Right lobe of liver (tissue), 6 donors: ENCODE results near the gene UBN1. TPM values are rescaled to one million over a fixed set of nuclear protein-coding genes. Genes with fewer than 3 reads are reported as not detected.

Source experiments
- ATAC-seq, 4 donors: fragments of 200-7000 bp; cut with Tn5 transposase; one replicate each; pipeline ENCODE4 v1.9.1; 2020; ENCODE audit warnings: mild to moderate bottlenecking in 4 of 4, moderate library complexity in 4 of 4
- DNase-seq, 3 donors: peaks; one replicate each; pipeline ENCODE4 v3.0.0-alpha.2; 2020
- H3K27ac ChIP-seq, 3 donors: fragments of 200-600 bp; one replicate each; pipeline ENCODE4 v1.8.0; 2022
- H3K27me3 ChIP-seq, 2 donors: fragments of 200-600 bp; one replicate each; pipeline ENCODE4 v1.8.0; 2022
- H3K36me3 ChIP-seq, 4 donors: fragments of 200-600 bp; sonication (generic) in 1 of 4; one replicate each; pipeline versions ENCODE4 v1.5.1 to v1.8.0; 2017 to 2022; ENCODE audit warnings: control low read depth in 1 of 4
- H3K4me1 ChIP-seq, 4 donors: fragments of 200-600 bp; sonication (generic) in 1 of 4; one replicate each; pipeline versions ENCODE4 v1.5.1 to v1.8.0; 2017 to 2022; ENCODE audit warnings: control low read depth in 1 of 4
- H3K4me3 ChIP-seq, 3 donors: fragments of 200-600 bp; one replicate each; pipeline ENCODE4 v1.8.0; 2022
- H3K9me3 ChIP-seq, 4 donors: fragments of 200-600 bp; sonication (generic) in 1 of 4; one replicate each; pipeline versions ENCODE4 v1.5.1 to v1.8.0; 2017 to 2022; ENCODE audit warnings: control low read depth in 1 of 4
- CTCF ChIP-seq, 4 donors: fragments of 200-600 bp in 3 of 4; fragments of 450-650 bp in 1 of 4; IDR thresholded peaks; one replicate each; pipeline versions ENCODE4 v1.5.1 to v1.8.0; 2016 to 2022; ENCODE audit warnings: antibody characterized with exemption in 4 of 4, mild to moderate bottlenecking in 2 of 4
- POLR2A ChIP-seq: fragments of 450-650 bp; IDR thresholded peaks from one replicate; pipeline ENCODE4 v1.6.1; 2017; ENCODE audit warnings: antibody characterized with exemption, mild to moderate bottlenecking
- WGBS: methylation state at CpG from one replicate; pipeline ENCODE4 v1.1.6; 2018; ENCODE audit warnings: low coverage, low lambda C conversion rate; ENCODE audit not compliant: insufficient coverage; ENCODE audit errors: missing lambda C conversion rate; 5-methylcytosine and 5-hydroxymethylcytosine counted together
- intact Hi-C, 2 donors: fragments of 100-400 bp; cut with DNase I; formaldehyde crosslinking; loops; one replicate each; pipeline versions ENCODE4 v1.11.2 to v1.14.1; 2022
- total RNA-seq, 6 experiments: library from RNA; depleted of rRNA in 2 of 6; stranded (reverse); fragments of >200 nt in 2 of 6; fragmentation: NEBNext Ultra II Directional in 3 of 6; extraction: Animal tissue kit (Norgen Biotek cat#: 25700) in 3 of 6; gene quantifications; one replicate each; pipeline versions ENCODE4 v1.1.0 to v1.2.4, GENCODE V29; 2016 to 2023
- donor health status: DM: no; HTN: yes; CAD: no.
- donor health status: DM: no; HTN: no; CAD: no.
- donor health status: DM: no; HTN: no; CAD: no.
- donor health status: DM: no; HTN: yes; CAD: no.
- donor health status: DM: no; HTN: yes; CAD: no.

The UBN1 gene
- total RNA-seq, 6 experiments from 2014 or later = 12.0 to 18.6 (median 16.2) TPM

DNA sequence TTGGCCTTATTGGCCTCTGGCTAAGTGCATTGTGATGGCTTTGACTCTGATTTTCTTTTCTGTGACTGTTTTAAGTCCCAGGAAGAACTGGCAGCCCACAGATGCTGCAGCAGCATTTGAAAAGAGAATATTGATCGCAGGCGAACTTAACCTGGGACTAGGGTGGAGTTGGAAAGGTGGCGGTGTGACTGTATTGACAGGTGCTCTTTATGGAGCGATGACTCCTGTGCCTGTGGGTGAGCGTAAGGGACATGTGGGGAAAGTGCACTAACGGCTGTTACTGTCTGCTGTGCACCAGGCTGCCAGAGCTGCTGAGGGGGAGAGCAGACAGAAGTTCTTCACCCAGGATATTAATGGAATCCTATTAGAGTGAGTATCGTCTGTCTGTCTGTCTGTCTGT is 21.3 kb downstream of the UBN1 start:
- Histone ChIP-seq H3K9me3 (no peaks in the 10 kb centered on the region), H3K4me1 (peaks cover 0 to 31% (median 10%) of the 10 kb centered on the region in 4 donors), H3K27ac (no peak overlapping the region), H3K27me3 (no peaks in the 10 kb centered on the region), H3K4me3 (no peak overlapping the region), H3K36me3 (peaks cover 0 to 39% (median 16%) of the 10 kb centered on the region in 4 donors)
- DNase-seq (peak in 1 of 3 donors; percentile 45), ATAC-seq (peak; percentile 39 to 72 (median 56))
- TF ChIP-seq CTCF (IDR thresholded peaks at IDR 0.05) (no peak), POLR2A (no peak)
- 49% methylated on average over 7 of the region's 7 CpGs for WGBS
- intact Hi-C loops = no loop called here

GRCh38 chr16:4869147-4869805 is 22.0 kb downstream of the UBN1 start:
- TF ChIP-seq POLR2A (no peak), CTCF (IDR thresholded peaks at IDR 0.05) (no peak)
- H3K27ac ChIP-seq = peak overlapping the region in 1 of 3 donors; percentile 33
- WGBS = 54% methylated on average over 12 of the region's 13 CpGs
- H3K4me1 ChIP-seq = peaks cover 0 to 24% (median 10%) of the 10 kb centered on the region in 4 donors
- no peak overlapping the region for H3K4me3 ChIP-seq
- H3K36me3 ChIP-seq = peaks cover 0 to 47% (median 17%) of the 10 kb centered on the region in 4 donors
- no peaks in the 10 kb centered on the region for H3K9me3 ChIP-seq
- intact Hi-C loops = no loop called here
- no peaks in the 10 kb centered on the region for H3K27me3 ChIP-seq
- DNase-seq (no peak), ATAC-seq (peak; percentile 56 to 83 (median 60))

- DNase-seq (no peak), ATAC-seq (no peak)
- WGBS = 80% methylated on average over 3 of the region's 21 CpGs
- H3K36me3 ChIP-seq = peaks cover 0 to 56% (median 22%) of the 10 kb centered on the region in 4 donors
- H3K27ac ChIP-seq = no peak overlapping the region
- H3K27me3 ChIP-seq = no peaks in the 10 kb centered on the region
- TF ChIP-seq POLR2A (no peak), CTCF (IDR thresholded peaks at IDR 0.05) (no peak)
- H3K9me3 ChIP-seq = no peaks in the 10 kb centered on the region
- intact Hi-C loops = no loop called here
- H3K4me1 ChIP-seq = peaks cover 0 to 22% (median 10%) of the 10 kb centered on the region in 4 donors
- H3K4me3 ChIP-seq = no peak overlapping the region
Observed at GRCh38 chr16:4870138-4870671, 22.9 kb downstream of the UBN1 start.

GRCh38 chr16:4871071-4871470 is 23.8 kb downstream of the UBN1 start:
- no peak overlapping the region for H3K27ac ChIP-seq
- no peak overlapping the region for H3K4me3 ChIP-seq
- no peak for DNase-seq
- no peaks in the 10 kb centered on the region for H3K27me3 ChIP-seq
- H3K4me1 ChIP-seq = peaks cover 0 to 22% (median 10%) of the 10 kb centered on the region in 4 donors
- intact Hi-C loops = no loop called here
- H3K36me3 ChIP-seq = peaks cover 0 to 63% (median 28%) of the 10 kb centered on the region in 4 donors
- H3K9me3 ChIP-seq = no peaks in the 10 kb centered on the region
- no peak for ATAC-seq
- no CpG with 5 or more reads among the region's 4 CpGs for WGBS
- TF ChIP-seq POLR2A (no peak), CTCF (IDR thresholded peaks at IDR 0.05) (no peak)
